ENCODE data around the gene RBKS.
"Not testable (repeated sequence)": the region's sequence is repeated elsewhere in the genome, so short reads cannot be mapped to it uniquely, and the experiment has no call there.

The RBKS gene

GRCh38 chr2:27870724-27871123, 19.5 kb downstream of the RBKS start:
- no peak for DNase-seq

- no peak for DNase-seq
Measured at GRCh38 chr2:27869763-27870162, 20.4 kb downstream of the RBKS start.

GRCh38 chr2:27866237-27866636, 23.9 kb downstream of the RBKS start:
- DNase-seq: no peak

- not testable (repeated sequence) for DNase-seq
Measured at GRCh38 chr2:27863955-27864354, 26.2 kb downstream of the RBKS start.

- DNase-seq: no peak
Measured at GRCh38 chr2:27863146-27863545, 27.0 kb downstream of the RBKS start.

GRCh38 chr2:27860111-27860510, 30.1 kb downstream of the RBKS start:
- no peak for DNase-seq

GRCh38 chr2:27857417-27858172, 32.6 kb downstream of the RBKS start:
- no peak for DNase-seq

- DNase-seq: no peak
Measured at GRCh38 chr2:27856956-27857355, 33.2 kb downstream of the RBKS start.

GRCh38 chr2:27856386-27856785, 33.8 kb downstream of the RBKS start:
- DNase-seq: no peak

- DNase-seq: no peak
Measured at GRCh38 chr2:27855476-27855875, 34.7 kb downstream of the RBKS start.

GRCh38 chr2:27854229-27854862, 35.8 kb downstream of the RBKS start:
- DNase-seq: no peak

GRCh38 chr2:27852691-27853090, 37.5 kb downstream of the RBKS start:
- DNase-seq: no peak

GRCh38 chr2:27849558-27850205, 40.5 kb downstream of the RBKS start:
- no peak for DNase-seq

GRCh38 chr2:27847333-27847732, 42.9 kb downstream of the RBKS start:
- no peak for DNase-seq

- no peak for DNase-seq
Measured at GRCh38 chr2:27844821-27845255, 45.3 kb downstream of the RBKS start.

GRCh38 chr2:27843992-27844391, 46.2 kb downstream of the RBKS start:
- DNase-seq: no peak

GRCh38 chr2:27842894-27843293, 47.3 kb downstream of the RBKS start:
- no peak for DNase-seq

GRCh38 chr2:27839022-27839618, 51.1 kb downstream of the RBKS start:
- DNase-seq: no peak

GRCh38 chr2:27838502-27838901, 51.7 kb downstream of the RBKS start:
- no peak for DNase-seq

- no peak for DNase-seq
Measured at GRCh38 chr2:27833931-27834330, 56.3 kb downstream of the RBKS start.

- DNase-seq: no peak
Measured at GRCh38 chr2:27832396-27832795, 57.8 kb downstream of the RBKS start.

GRCh38 chr2:27831279-27832050, 58.7 kb downstream of the RBKS start:
- DNase-seq: no peak

GRCh38 chr2:27830656-27831055, 59.5 kb downstream of the RBKS start:
- DNase-seq: no peak

All from DMS79 (cell line).